ENCODE data around the gene SOX5. TPM values are rescaled to one million over a fixed set of nuclear protein-coding genes. Genes with fewer than 3 reads are reported as not detected.
"Not testable (repeated sequence)": the region's sequence is repeated elsewhere in the genome, so short reads cannot be mapped to it uniquely, and the experiment has no call there.

The SOX5 gene
- total and polyA plus RNA-seq, 12 donors, result 0.17 to 4.3 (median 2.4) TPM

DNA sequence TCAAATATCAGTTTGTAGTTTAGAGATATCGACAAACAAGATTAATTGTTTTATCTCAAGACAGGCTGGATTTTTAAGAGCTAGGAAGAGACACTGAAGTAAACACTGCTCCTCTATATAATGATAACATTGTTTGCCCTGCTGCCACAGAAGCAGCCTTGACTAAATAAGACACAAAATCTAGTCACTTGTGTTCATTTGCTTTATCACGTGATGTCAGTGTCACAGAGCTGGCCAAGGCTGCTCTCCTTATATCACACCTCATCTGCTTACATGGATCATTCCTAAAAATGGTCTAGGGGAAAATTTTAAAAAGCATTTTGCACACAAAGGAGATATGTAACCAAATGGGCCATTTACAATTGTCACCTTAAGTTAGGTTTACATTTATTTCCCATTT, 64.1 kb downstream of the SOX5 start:
- Histone ChIP-seq H3K27me3 (no peaks in the 10 kb centered on the region), H3K4me3 (no peak overlapping the region), H3K9me3 (no peaks in the 10 kb centered on the region), H3K36me3 (no peaks in the 10 kb centered on the region), H3K4me1 (no peaks in the 10 kb centered on the region), H3K27ac (no peak overlapping the region)
- WGBS, 2 donors, result 65 to 67% methylated on average over 2 of the region's 2 CpGs
- intact Hi-C loops (cut with DNase I), result no loop called here
- ATAC-seq, result no peak
- DNase-seq, result no peak
- TF ChIP-seq, protein P1, sequence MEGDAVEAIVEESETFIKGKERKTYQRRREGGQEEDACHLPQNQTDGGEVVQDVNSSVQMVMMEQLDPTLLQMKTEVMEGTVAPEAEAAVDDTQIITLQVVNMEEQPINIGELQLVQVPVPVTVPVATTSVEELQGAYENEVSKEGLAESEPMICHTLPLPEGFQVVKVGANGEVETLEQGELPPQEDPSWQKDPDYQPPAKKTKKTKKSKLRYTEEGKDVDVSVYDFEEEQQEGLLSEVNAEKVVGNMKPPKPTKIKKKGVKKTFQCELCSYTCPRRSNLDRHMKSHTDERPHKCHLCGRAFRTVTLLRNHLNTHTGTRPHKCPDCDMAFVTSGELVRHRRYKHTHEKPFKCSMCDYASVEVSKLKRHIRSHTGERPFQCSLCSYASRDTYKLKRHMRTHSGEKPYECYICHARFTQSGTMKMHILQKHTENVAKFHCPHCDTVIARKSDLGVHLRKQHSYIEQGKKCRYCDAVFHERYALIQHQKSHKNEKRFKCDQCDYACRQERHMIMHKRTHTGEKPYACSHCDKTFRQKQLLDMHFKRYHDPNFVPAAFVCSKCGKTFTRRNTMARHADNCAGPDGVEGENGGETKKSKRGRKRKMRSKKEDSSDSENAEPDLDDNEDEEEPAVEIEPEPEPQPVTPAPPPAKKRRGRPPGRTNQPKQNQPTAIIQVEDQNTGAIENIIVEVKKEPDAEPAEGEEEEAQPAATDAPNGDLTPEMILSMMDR (IDR thresholded peaks at IDR 0.05), result no peak

DNA sequence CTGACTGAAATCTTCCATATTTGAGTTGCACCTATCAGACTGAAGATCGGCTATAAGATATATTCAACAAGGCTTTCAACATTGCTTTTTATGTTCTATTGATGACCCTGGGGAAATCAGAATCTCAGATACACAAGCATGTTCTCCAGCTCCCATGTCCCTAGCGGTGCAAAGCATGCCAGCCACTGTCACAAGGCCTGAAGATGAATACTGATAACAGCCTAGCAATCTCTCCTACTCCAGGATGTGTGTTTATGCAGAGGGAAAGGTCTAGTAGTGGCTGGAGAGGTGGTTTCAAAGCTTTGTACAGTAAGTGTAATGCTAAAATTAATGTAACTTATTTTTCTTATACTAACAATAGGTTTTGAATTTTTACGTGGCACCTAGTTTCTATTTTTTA, 64.6 kb downstream of the SOX5 start:
- ATAC-seq (no peak), DNase-seq (no peak)
- H3K9me3 ChIP-seq, result no peaks in the 10 kb centered on the region
- no peak overlapping the region for H3K4me3 ChIP-seq
- WGBS, 2 donors, result 80 to 88% methylated on average over 3 of the region's 3 CpGs
- H3K27me3 ChIP-seq, result no peaks in the 10 kb centered on the region
- no peaks in the 10 kb centered on the region for H3K36me3 ChIP-seq
- intact Hi-C loops (cut with DNase I), result no loop called here
- H3K27ac ChIP-seq, result no peak overlapping the region
- no peaks in the 10 kb centered on the region for H3K4me1 ChIP-seq
- TF ChIP-seq, protein P1 (IDR thresholded peaks at IDR 0.05), result no peak

DNA sequence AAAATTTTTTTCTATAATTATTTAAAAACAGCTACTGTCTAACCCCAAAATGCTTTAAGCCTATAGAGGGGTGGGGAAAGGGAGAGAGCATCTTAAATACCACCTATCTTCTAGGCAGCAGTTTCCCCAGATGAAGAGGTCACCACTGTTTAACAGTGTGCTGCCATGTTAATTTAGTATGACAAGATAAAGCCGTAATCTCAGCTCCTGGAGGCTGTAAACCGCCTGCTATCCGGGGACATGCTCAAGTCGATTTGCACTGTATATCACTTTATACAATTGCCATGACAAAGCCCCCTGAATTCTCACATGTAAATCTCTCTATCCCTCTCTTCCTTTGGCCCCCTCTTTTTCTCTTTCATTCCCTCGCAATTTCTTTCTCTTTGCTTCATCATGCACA, 68.5 kb downstream of the SOX5 start:
- peaks cover 0 to 8% (median 0%) of the 10 kb centered on the region in 11 donors for H3K9me3 ChIP-seq
- intact Hi-C loops (cut with DNase I), result no loop called here
- DNase-seq (no peak), ATAC-seq (no peak)
- 79 to 85% methylated on average over 5 of the region's 5 CpGs for whole genome bisulfite sequencing, 2 donors
- H3K4me1 ChIP-seq, result no peaks in the 10 kb centered on the region
- no peaks in the 10 kb centered on the region for H3K27me3 ChIP-seq
- TF ChIP-seq, protein P1 (IDR thresholded peaks at IDR 0.05), result no peak
- no peak overlapping the region for H3K27ac ChIP-seq
- H3K4me3 ChIP-seq, result no peak overlapping the region
- no peaks in the 10 kb centered on the region for H3K36me3 ChIP-seq

DNA sequence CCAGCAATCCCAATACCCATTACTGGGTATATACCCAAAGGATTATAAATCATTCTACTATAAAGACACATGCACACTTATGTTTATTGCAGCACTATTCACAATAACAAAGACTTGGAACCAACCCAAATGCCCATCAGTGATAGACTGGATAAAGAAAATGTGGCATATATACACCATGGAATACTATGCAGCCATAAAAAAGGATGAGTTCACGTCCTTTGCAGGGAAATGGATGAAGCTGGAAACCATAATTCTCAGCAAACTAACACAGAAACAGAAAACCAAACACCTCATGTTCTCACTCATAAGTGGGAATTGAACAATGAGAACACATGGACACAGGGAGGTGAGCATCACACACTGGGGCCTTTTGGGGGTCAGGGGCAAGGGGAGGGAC, 72.9 kb downstream of the SOX5 start:
- 79 to 88% methylated on average over 1 of the region's 1 CpG for WGBS, 2 donors
- ATAC-seq; H3K27me3 ChIP-seq; intact Hi-C loops (cut with DNase I); H3K9me3 ChIP-seq; H3K4me3 ChIP-seq; H3K36me3 ChIP-seq; H3K4me1 ChIP-seq; DNase-seq; H3K27ac ChIP-seq: not testable (repeated sequence)

DNA sequence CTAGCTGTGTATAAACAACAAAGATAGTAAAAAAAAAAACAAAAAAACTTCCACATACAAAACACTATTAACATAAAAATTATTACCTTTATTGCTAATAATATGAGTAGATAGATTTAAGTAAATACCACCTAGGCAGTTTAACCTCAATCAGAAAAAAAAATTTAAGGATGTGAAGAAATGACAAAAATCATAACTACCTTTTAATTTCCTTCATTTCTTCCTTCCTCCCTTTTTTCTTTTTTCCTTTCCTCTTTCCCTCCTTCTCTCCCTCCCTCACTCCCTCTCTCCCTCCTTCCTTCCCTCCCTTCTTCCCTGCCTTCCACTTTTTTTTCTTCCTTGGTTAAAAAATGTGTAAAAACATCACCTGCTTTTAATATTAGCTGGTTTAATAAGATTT, 81.7 kb downstream of the SOX5 start:
- peaks cover 0 to 5% (median 0%) of the 10 kb centered on the region in 11 donors for H3K9me3 ChIP-seq
- TF ChIP-seq, protein P1 (IDR thresholded peaks at IDR 0.05), result no peak

More for the DNA sequence above, 81.7 kb downstream of the SOX5 start:
- intact Hi-C loops (cut with DNase I), result no loop called here
- H3K36me3 ChIP-seq, result no peaks in the 10 kb centered on the region
- no peak overlapping the region for H3K4me3 ChIP-seq
- H3K4me1 ChIP-seq, result no peaks in the 10 kb centered on the region
- DNase-seq (no peak), ATAC-seq (no peak)
- H3K27ac ChIP-seq, result no peak overlapping the region
- H3K27me3 ChIP-seq, result no peaks in the 10 kb centered on the region

Measured in heart right ventricle (tissue), 16 donors.